Skeletal muscle tissue (tissue), 4 donors: ENCODE data around the gene POU2F2. TPM values are rescaled to one million over a fixed set of nuclear protein-coding genes. Genes with fewer than 3 reads are reported as not detected.

Experiments used
- H3K27ac ChIP-seq: one replicate; pipeline ENCODE4 v1.7.0; 2013; ENCODE audit warnings: mild to moderate bottlenecking, low read depth, low read length, inconsistent platforms
- H3K27me3 ChIP-seq, 3 donors: one replicate each; pipeline ENCODE4 v1.7.0; 2013; ENCODE audit warnings: low read length in 3 of 3; ENCODE audit not compliant: control insufficient read depth in 3 of 3, insufficient read depth in 3 of 3
- H3K36me3 ChIP-seq, 3 donors: one replicate each; pipeline ENCODE4 v1.7.0; 2013; ENCODE audit warnings: low read length in 3 of 3; ENCODE audit not compliant: control insufficient read depth in 3 of 3, insufficient read depth in 3 of 3
- H3K4me1 ChIP-seq, 3 donors: one replicate each; pipeline ENCODE4 v1.7.0; 2013; ENCODE audit warnings: low read length in 3 of 3, mild to moderate bottlenecking in 3 of 3; ENCODE audit not compliant: control insufficient read depth in 3 of 3, insufficient read depth in 3 of 3
- H3K4me3 ChIP-seq, 3 donors: one replicate each; pipeline ENCODE4 v1.7.0; 2013; ENCODE audit warnings: low read length in 3 of 3
- H3K9ac ChIP-seq, 3 donors: one replicate each; pipeline ENCODE4 v1.7.0; 2013; ENCODE audit warnings: low read length in 3 of 3, mild to moderate bottlenecking in 3 of 3, moderate library complexity in 2 of 3, low read depth in 1 of 3
- H3K9me3 ChIP-seq, 3 donors: one replicate each; pipeline ENCODE4 v1.7.0; 2013; ENCODE audit warnings: low read length in 3 of 3; ENCODE audit not compliant: control insufficient read depth in 3 of 3
- total RNA-seq: library from RNA; depleted of rRNA; stranded (reverse); fragments of >200 nt; gene quantifications from one replicate; pipeline ENCODE4 v1.2.3, GENCODE V29; 2014
- donor health status: Osteomylitis.

POU2F2 gene
- total RNA-seq, 1 donor from 2014 or later: 0.52 TPM

- Histone ChIP-seq H3K9ac (no peak overlapping the region), H3K4me1 (no peaks in the 10 kb centered on the region), H3K9me3 (no peaks in the 10 kb centered on the region), H3K4me3 (no peak overlapping the region), H3K27me3 (peaks cover 32 to 36% (median 35%) of the 10 kb centered on the region in 3 donors), H3K27ac (no peak overlapping the region), H3K36me3 (no peaks in the 10 kb centered on the region)
Measured at GRCh38 chr19:42068756-42069571, 63.3 kb downstream of the POU2F2 start.

- no peak overlapping the region for H3K4me3 ChIP-seq
- no peak overlapping the region for H3K9ac ChIP-seq
- no peak overlapping the region for H3K27ac ChIP-seq
- H3K9me3 ChIP-seq: no peaks in the 10 kb centered on the region
- peaks cover 32 to 36% (median 35%) of the 10 kb centered on the region in 3 donors for H3K27me3 ChIP-seq
- H3K4me1 ChIP-seq: no peaks in the 10 kb centered on the region
- H3K36me3 ChIP-seq: no peaks in the 10 kb centered on the region
Measured at GRCh38 chr19:42068361-42068755, 63.9 kb downstream of the POU2F2 start.

GRCh38 chr19:42067315-42067888 is 64.8 kb downstream of the POU2F2 start:
- Histone ChIP-seq H3K4me1 (no peaks in the 10 kb centered on the region), H3K9me3 (no peaks in the 10 kb centered on the region), H3K9ac (no peak overlapping the region), H3K27ac (no peak overlapping the region), H3K36me3 (no peaks in the 10 kb centered on the region), H3K4me3 (no peak overlapping the region), H3K27me3 (peaks cover 32 to 38% (median 35%) of the 10 kb centered on the region in 3 donors)

DNA sequence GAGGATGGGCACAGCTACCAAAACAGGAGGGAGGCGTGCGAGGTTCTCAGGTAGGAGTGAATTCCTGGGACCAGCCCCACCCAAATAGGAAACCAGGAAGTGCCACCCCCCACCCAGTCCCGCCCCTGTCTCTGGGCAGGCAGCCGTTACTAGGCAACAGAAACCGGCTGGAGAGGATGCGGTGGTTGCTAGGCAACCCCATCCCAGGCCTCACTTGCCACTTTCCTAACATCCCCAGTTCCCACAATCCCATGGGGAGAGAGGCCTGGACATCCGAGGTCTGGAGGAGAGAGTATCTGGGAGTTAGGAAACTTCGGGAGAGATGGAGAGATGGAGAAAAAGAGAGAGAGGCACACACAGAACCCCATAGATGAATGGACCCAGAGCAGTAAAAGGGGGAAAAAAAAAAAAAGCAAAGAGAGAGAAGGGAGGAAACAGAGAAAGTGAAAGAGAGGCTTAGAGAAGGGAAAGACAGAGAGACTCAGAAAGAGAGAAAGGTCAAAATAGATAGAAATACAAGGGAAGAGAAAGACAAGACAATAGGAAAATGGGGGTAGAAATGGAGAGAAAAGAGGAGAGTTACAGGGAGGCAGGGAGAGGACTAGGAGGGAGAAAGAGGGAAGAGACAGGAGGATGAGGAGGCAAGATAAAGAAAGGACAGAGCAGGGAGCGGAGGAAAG is 66.0 kb downstream of the POU2F2 start:
- Histone ChIP-seq H3K36me3 (no peaks in the 10 kb centered on the region), H3K4me3 (no peak overlapping the region), H3K27ac (no peak overlapping the region), H3K27me3 (peaks cover 32 to 38% (median 35%) of the 10 kb centered on the region in 3 donors), H3K9ac (no peak overlapping the region), H3K4me1 (no peaks in the 10 kb centered on the region), H3K9me3 (no peaks in the 10 kb centered on the region)

- no peak overlapping the region for H3K9ac ChIP-seq
- H3K4me1 ChIP-seq: no peaks in the 10 kb centered on the region
- no peaks in the 10 kb centered on the region for H3K36me3 ChIP-seq
- H3K4me3 ChIP-seq: no peak overlapping the region
- no peak overlapping the region for H3K27ac ChIP-seq
- H3K9me3 ChIP-seq: no peaks in the 10 kb centered on the region
- peaks cover 32 to 38% (median 33%) of the 10 kb centered on the region in 3 donors for H3K27me3 ChIP-seq
Measured at GRCh38 chr19:42065511-42065910, 66.7 kb downstream of the POU2F2 start.

GRCh38 chr19:42065051-42065450 is 67.2 kb downstream of the POU2F2 start:
- Histone ChIP-seq H3K27ac (no peak overlapping the region), H3K36me3 (no peaks in the 10 kb centered on the region), H3K9ac (no peak overlapping the region), H3K9me3 (no peaks in the 10 kb centered on the region), H3K4me3 (no peak overlapping the region), H3K27me3 (peaks cover 31 to 38% (median 32%) of the 10 kb centered on the region in 3 donors), H3K4me1 (no peaks in the 10 kb centered on the region)

DNA sequence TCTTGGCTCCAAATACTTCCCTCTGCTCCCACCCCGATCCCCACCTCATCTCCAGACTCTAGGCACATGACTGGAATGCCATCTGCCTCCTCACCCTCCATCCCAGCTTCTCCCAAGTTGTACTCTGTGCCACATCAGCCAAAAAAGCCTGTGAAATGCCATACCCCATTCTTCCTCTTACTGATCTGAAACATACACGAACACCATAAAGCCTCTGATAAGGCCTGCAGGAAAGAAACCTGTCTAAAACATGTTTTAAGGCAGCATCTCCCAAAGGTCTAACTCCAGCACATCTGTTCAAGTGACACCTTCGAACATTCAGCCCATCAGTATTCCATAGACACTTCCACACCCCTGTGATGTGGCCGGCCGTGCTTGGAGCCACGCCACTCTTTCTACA is 67.8 kb downstream of the POU2F2 start:
- H3K4me3 ChIP-seq: no peak overlapping the region
- no peak overlapping the region for H3K27ac ChIP-seq
- H3K4me1 ChIP-seq: no peaks in the 10 kb centered on the region
- H3K9me3 ChIP-seq: no peaks in the 10 kb centered on the region
- H3K9ac ChIP-seq: no peak overlapping the region
- H3K36me3 ChIP-seq: no peaks in the 10 kb centered on the region
- H3K27me3 ChIP-seq: peaks cover 28 to 38% (median 32%) of the 10 kb centered on the region in 3 donors

GRCh38 chr19:42062381-42062780 is 69.9 kb downstream of the POU2F2 start:
- no peak overlapping the region for H3K27ac ChIP-seq
- no peaks in the 10 kb centered on the region for H3K9me3 ChIP-seq
- no peaks in the 10 kb centered on the region for H3K36me3 ChIP-seq
- H3K27me3 ChIP-seq: peaks cover 11 to 22% (median 16%) of the 10 kb centered on the region in 3 donors
- no peak overlapping the region for H3K9ac ChIP-seq
- H3K4me1 ChIP-seq: peaks cover 0 to 4% (median 0%) of the 10 kb centered on the region in 3 donors
- H3K4me3 ChIP-seq: no peak overlapping the region

- Histone ChIP-seq H3K9me3 (no peaks in the 10 kb centered on the region), H3K9ac (no peak overlapping the region), H3K27ac (no peak overlapping the region), H3K36me3 (no peaks in the 10 kb centered on the region), H3K4me3 (no peak overlapping the region), H3K4me1 (peaks cover 0 to 4% (median 0%) of the 10 kb centered on the region in 3 donors), H3K27me3 (peaks cover 0 to 7% (median 5%) of the 10 kb centered on the region in 3 donors)
Measured at GRCh38 chr19:42060117-42060516, 72.1 kb downstream of the POU2F2 start.

GRCh38 chr19:42059196-42059595 is 73.0 kb downstream of the POU2F2 start:
- no peak overlapping the region for H3K9ac ChIP-seq
- H3K36me3 ChIP-seq: no peaks in the 10 kb centered on the region
- H3K4me3 ChIP-seq: no peak overlapping the region
- H3K4me1 ChIP-seq: peaks cover 0 to 4% (median 0%) of the 10 kb centered on the region in 3 donors
- peaks cover 0 to 3% (median 0%) of the 10 kb centered on the region in 3 donors for H3K27me3 ChIP-seq
- H3K9me3 ChIP-seq: no peaks in the 10 kb centered on the region
- H3K27ac ChIP-seq: no peak overlapping the region
